NCI-H146 treated with DMSO at 0.1 percent for 48 hours (cell line): ENCODE data around the gene DDX51.

Experiments
- DNase-seq: peaks from one replicate; lab custom pipeline; 2025; ENCODE audit not compliant: unreplicated experiment; lab: John Stamatoyannopoulos, UW

DDX51 gene

DNA sequence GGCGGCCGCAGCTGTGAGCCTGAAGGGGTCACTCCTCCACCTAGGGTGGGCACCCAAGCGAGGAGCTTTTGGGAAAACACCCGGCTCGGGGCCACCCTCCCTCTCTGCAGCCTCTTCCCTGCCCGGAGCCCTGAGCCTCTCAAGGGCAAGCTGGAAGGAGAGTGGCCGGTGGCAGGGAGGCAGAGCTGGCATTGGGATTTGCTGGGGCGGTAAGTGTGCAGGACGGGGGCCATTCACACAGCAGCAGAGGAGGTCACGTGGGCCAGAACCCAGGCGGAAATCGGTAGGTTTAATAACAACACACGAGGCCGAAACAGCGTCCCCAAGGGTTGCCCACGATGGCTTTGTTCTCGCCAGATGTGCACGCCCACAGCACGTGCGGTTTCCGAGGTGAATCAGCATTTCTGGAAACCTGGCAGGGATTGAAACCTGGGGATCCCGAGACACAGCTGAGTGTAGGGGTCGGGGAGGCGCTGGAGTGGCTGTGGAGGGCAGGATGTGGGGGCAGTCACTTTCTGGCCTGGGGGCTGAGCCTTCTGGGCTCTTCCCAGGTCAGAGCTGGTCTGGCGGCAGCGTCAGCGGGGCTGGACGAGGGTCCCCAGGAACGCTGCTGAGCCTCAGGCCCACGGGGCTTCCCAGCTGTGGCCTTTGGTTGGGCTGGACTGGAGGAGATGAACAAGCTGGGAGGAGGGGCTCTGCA lies 23.6 kb upstream of the DDX51 start:
- DNase-seq, result no peak

DNA sequence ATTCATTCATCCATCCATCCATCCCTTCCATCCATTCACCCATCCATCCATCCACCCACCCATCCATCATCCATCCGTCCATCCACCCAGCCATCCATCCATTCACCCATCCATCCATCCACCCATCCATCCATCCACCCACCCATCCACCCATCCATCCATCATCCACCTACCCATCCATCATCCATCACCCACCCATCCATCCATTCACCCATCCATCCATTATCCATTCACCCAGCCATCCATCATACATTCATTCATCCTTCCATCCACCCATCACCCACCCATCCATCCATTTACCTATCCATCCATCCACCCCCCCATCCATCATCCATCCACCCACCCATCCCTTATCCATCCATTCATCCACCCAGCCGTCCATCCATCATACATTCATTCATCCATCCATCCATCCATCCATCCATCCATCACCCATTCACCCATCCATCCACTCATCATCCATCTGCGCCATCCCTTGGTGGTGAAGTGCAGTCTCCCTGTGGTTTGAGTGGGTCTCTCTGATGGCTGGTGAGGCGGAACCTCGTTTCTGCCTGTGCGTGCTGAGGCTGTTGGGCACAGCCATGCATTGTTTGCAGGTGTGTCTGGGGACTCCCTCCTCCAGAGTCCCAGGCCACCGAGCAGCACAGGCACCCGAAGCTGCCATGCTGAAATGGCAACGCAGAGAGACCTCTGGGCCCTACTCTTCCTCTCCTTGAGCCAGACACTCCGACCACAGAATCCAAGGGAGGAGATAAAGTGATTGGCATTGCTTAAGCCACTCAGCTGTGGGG lies 22.9 kb upstream of the DDX51 start:
- DNase-seq, result no peak

DNA sequence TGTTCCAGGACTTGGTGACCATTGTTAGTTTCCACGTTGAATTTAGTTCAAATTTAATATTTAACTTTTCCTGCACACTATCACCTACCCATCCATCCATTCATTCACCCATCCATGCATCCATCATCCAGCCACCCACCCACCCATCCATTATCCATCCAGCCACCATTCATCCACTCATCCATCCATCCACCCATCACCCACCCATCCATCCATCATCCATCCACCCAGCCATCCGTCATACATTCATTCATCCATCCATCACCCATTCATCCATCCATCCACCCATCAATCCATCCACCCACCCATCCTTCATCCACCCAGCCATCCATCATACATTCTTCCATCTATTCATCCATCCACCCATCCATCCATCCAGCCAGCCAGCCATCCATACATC lies 22.0 kb upstream of the DDX51 start:
- DNase-seq, result no peak

DNA sequence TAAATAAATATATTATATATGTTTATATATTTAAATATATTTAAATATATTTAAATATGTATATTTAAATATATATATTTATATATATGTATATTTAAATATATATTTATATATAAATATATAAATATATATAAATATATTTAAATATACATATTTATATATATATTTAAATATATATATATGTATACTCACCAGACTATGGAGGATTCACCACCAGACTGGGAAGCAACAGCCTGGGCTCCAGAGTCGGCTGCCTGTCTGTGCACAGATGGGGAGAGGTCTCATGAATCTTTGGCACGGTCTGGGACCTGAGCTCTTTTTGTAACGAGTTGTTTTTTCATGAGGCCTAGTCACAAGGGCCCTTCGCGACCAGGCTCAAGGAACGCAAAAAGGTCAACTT lies 21.5 kb upstream of the DDX51 start:
- no peak for DNase-seq

DNA sequence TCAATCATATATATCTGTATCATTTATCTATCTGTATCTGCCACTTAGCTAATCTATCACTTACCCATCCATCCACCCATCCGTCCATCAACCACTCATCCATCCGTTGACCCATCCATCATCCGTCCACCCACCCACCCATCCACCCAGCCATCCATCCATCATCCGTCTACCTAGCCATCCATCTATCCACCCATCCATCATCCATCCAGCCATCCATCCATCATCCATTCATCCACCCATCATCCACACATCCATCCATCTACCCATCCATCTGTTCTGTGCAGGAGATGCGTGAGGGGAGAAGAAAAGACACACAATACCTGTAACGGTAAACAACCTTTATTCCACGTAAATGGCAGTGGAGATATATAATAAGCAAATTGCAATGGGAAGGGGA lies 20.3 kb upstream of the DDX51 start:
- DNase-seq, result no peak

DNA sequence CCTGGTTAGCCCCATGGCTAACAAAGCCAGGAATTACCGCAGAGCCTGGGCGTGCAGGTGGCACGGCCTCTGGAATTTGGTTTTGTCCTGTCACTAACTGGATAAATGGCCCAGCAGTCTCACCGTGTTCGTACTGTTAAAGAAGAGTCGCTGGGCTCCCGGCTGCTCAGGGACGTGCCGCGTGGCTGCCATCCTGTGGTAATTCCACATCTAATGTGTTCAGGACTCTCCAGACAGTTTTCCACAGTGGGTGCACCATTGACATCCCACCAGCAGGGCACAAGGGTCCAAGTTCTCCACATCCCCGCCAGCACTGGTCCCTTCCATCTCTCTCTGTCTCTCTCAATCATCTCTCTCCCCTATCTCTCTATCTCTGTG lies 19.8 kb upstream of the DDX51 start:
- no peak for DNase-seq

DNA sequence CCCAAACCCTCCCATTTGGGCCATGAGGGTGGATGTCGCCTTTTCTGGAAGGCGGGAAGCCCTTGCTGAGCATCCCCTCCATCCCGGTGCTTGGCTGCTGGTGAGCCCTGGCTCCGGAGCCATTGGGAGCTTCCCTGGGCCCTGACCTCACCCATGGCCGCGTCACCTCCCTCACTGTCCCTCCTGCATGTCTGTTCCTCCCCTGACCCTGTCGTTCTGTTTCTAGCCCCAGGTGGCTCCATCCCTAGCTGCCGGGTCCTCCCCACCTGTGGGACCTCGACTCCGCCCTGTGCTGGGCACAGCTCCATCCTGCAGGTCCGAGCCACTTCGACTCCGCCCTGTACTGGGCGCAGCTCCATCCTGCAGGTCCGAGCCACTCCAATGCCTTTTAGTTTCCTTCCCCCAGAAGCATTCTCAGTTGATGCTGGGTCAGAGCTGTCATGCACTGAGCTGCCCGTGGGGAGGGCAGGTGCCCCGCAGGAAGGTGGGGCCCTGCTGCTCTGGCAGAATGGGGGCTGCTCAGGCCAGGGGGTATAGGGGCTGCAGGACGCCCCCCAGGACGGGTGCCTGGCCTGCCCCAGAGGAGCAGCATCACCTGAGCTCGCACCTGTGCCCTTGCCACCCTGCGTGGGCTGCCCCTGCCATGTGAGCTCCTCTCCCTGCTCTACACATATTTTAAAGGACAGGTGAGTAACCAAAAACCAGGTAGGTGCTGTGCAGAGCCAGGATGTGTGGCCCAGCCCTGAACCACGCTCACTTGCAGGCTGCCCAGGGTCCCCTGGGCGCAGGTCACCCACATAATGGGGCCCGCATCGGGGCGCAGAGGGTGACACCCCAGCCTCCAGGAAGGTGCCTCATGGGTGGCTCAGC lies 19.2 kb upstream of the DDX51 start:
- no peak for DNase-seq

DNA sequence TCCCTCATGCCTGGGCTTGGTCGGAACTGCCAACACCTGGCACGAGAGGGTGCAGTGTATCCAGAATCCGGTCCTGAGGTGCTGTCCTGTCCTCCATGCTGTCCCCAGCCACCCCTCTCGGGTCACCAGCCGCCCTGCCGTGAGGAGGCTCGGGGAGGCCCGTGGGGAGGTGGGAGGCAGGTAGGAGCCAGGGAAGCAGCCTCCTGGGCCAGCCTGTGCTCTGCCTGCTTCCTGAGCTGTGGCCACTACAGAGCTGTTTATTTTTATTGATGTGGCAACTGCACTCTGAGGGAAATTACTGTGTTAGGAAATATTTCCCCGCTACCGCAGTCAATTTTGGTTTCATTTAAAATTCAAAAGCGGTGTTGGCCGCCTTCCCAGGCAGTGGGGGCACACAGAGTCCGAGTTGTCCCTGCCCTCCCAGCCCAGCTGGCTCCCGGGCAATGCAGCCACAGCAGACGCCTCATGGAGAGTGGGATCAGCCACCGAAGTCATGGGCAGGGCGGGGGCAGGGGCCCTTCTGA lies 18.5 kb upstream of the DDX51 start:
- DNase-seq, result no peak

DNA sequence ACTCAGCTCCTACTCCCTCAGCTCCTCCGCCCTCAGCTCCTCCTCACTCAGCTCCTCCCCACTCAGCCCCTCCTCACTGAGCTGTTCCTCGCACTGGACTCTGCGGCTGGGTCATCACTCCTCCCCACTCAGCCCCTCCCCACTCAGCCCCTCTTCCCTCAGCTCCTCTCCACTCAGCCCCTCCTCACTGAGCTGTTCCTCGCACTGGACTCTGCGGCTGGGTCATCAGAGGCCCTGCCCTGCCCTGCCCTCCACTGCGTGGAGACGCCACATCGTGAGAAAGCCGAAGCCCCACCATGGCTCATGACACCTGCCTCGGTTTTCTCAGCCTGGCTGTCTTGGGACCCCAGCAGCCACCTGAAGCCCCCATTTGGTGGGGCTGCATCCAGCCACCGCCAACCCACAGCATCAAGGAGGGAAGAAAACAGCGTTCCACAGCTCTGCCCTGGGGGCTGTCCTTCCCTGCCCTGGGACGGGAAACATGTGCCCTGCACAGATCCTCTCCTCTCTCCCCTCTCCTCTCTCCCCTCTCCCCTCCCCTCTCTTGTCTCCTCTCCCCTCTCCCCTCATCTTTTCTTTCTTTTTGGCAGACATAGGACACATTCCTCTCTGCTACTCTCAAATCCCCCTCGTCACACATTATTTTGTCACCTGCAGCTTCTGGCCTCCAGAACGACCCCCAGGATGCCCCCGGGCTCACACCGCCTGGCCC lies 17.8 kb upstream of the DDX51 start:
- no peak for DNase-seq

DNA sequence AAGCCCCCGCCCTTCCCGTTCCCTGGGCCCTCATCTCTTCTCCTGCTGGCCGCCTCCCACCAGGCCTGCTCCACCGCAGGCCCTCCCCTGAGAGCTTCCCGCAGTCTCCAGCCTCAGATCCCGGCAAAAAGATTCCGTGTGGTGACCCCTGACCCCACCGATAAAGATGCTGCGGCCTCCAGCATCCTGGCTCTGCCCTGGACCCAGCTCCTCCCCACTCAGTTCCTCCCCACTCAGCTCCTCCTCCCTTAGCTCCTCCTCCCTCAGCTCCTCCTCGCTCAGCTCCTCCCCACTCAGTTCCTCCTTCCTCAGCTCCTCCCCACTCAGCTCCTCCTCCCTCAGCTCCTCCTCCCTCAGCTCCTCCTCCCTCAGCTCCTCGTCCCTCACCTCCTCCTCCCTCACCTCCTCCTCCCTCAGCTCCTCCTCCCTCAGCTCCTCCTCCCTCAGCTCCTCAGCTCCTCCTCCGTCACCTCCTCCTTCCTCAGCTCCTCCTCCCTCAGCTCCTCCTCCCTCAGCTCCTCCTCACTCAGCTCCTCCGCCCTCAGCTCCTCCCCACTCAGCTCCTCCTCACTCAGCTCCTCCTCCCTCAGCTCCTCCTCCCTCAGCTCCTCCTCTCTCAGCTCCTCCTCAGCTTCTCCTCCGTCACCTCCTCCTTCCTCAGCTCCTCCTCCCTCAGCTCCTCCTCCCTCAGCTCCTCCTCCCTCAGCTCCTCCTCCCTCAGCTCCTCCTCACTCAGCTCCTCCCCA lies 17.1 kb upstream of the DDX51 start:
- no peak for DNase-seq

DNA sequence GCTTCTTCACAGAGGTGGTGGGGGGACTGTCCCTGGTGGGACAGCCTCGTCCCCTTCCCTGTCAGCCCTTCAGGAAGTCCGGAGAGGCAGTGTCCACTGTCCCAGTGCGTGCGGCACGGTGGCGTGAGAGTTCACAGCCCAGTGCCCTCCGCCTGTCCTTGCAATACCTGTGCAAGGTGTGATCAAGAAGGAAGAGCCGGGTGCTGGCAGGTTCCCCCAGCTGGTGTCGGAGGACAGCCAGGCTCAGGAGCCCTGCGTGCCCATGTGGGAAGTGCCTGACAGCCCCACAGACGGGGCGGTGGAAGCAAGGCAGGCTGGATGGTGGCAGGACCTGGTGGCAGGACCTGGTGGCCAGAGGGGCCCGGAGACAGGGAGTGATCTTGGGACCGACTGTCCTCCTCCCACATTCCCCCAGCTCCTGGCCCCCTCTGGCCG lies 16.5 kb upstream of the DDX51 start:
- no peak for DNase-seq

DNA sequence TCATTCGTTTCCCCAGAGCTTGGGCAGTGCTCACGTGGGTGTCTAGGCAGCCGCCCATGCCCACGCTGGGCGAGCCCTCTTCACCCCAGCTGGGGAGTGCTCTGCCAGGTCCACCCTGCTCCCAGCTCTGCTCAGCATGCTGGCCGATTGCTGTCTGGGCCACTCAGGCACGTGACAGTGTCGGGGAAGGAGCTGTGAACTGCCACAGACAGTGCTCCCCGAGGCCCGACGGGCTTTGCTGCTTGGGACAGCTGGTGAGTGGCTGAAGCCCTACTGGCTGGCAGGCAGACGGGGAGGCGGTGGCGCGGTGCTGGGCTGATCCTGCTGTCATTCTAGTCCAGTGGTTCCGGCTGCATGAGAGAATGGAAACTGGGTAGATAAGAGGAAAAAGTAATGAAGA lies 15.9 kb upstream of the DDX51 start:
- no peak for DNase-seq

DNA sequence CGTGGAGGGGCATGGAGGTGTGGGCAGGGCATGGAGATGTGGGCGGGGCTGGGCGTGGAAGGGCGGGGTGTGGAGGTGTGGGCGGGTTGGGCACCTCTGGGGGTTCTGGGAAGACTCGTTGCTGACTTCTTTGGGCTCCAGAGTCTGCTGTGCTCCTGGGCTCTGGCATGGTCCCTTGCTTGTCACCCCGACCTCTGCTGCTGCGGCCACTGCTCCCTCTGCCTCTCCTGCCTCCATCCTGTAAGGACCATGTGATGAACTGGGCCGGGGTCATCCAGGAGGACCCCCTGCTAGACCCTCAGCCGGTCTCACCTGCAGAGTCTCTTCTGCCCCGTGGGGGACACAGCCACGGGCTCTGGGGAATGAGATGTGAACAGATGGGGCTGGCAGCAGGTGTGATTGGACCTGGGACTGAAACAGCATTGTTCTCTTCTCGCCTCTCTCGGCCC lies 15.5 kb upstream of the DDX51 start:
- no peak for DNase-seq

DNA sequence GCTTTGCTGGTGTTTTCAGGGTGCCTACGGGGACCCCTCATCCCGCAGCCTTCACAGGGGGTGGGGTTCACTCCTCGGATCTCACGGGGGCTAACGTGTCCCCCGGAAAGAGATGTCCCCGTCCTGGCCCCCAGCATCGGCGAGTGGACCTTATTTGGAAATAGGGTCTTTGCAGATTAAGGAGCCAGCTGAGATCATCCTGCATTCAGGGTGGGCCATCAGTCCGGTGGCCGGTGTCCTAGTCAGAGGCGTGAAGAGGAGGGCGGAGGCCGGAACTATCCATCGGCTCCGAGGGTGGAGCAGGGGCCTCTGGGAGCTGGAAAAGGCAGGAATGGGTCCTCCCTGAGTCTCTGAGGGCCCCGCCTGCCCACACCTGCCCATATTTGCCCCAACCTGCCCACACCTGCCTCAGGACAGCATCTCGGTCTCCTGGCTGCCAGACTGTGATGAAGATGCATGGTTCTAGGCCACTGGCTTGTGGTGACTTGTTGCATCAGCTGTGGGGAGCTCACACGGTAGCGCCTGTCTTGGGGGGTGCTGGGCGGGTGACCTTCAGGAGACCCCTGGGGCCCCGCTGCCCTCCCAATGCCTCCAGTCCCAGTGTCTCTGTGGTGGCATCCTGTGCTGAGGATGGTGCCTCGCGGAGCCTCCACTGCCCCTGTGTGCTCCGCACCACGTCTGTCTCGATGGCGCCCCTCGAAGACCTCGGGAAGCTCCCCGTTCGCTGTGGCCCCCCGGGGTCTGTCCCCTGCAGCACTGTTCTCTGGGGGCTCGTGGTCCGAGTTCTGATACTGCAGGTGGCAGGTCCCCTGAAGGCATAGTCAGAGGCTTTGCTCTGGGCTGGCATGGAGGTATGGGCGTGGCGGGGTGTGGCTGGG lies 14.8 kb upstream of the DDX51 start:
- DNase-seq, result no peak

DNA sequence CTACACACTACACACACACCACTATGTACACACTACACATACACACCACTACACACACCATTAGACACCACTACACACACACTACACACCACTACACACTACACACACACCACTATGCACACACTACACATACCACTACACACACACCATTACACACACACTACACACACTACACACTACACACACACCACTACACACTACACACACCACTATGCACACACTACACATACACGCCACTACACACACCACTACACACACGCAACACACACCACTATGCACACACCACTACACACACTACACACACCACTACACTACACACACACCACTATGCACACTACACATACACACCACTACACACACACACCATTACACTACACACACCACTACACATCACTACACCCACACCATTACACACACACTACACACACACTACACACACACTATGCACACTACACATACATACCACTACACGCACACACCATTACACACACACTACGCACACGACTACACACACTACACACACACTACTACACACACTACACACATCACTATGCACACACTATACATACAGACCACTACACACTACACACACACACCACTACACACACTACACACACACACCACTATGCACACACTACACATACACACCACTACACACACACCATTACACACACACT lies 13.8 kb upstream of the DDX51 start:
- DNase-seq, result no peak

DNA sequence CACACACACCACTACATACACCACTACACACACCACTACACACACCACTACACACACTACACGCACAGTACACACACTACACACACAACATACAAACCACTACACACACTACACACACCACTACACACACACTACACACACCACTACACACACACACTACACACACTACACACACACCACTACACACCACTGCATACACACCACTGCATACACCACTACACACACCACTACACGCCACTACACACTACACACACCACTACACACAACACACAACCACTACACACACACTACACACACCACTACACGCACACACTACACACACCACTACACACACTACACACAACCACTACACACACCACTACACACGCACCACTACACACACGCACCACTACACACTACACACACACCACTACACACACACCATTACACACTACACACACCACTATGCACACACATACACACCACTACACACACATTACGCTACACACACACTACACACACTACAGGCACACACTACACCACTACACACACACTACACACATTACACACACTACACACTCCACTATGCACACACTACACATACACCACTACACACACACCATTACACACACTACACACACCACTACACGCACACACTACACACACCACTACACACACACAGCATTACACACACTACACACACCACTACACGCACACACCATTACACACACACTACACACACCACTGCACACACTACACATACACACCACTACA lies 12.6 kb upstream of the DDX51 start:
- DNase-seq, result no peak

DNA sequence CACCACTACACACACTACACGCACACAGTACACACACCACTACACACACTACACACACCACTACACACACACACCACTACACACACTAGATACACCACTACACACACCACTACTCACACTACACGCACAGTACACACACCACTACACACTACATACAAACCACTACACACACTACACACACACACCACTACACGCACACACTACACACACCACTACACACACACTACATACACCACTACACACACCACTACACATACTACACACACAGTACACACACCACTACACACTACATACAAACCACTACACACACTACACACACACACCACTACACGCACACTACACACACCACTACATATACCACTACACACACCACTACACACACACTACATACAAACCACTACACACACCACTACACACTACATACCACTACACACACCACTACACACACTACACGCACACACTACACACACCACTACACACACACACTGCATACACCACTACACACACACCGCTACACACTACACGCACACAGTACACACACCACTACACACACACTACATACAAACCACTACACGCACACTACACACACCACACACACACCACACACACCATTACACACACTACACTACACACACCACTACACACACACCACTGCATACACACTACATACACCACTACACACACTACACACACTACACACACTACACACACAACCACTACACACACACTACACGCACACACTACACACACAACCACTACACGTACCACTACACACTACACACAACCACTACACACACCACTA lies 11.9 kb upstream of the DDX51 start:
- no peak for DNase-seq
